ENCODE measurements around the gene MKLN1.

- no peak for TF ChIP-seq CTCF (conservative IDR thresholded peaks at IDR 0.05; ENCODE audit: low read length)
- no peak for TF ChIP-seq EZH2phosphoT487 (IDR thresholded peaks at IDR 0.05; ENCODE audit: borderline replicate concordance, low read depth, low read length)
Observed at GRCh38 chr7:131325179-131325840, 2.4 kb upstream of the MKLN1 start.
